GM18520 (cell line): ENCODE measurements around the gene DDX60.
A peak's percentile ranks its signal among the peaks of the same experiment; 100 is the strongest.
"Not testable (repeated sequence)": the region's sequence is repeated elsewhere in the genome, so short reads cannot be mapped to it uniquely, and the experiment has no call there.

Experiments
- ATAC-seq: cut with Tn5 transposase; IDR thresholded peaks from one replicate; pipeline ENCODE4 v1.9.1; 2021; ENCODE audit not compliant: unreplicated experiment

DDX60 gene, protein sequence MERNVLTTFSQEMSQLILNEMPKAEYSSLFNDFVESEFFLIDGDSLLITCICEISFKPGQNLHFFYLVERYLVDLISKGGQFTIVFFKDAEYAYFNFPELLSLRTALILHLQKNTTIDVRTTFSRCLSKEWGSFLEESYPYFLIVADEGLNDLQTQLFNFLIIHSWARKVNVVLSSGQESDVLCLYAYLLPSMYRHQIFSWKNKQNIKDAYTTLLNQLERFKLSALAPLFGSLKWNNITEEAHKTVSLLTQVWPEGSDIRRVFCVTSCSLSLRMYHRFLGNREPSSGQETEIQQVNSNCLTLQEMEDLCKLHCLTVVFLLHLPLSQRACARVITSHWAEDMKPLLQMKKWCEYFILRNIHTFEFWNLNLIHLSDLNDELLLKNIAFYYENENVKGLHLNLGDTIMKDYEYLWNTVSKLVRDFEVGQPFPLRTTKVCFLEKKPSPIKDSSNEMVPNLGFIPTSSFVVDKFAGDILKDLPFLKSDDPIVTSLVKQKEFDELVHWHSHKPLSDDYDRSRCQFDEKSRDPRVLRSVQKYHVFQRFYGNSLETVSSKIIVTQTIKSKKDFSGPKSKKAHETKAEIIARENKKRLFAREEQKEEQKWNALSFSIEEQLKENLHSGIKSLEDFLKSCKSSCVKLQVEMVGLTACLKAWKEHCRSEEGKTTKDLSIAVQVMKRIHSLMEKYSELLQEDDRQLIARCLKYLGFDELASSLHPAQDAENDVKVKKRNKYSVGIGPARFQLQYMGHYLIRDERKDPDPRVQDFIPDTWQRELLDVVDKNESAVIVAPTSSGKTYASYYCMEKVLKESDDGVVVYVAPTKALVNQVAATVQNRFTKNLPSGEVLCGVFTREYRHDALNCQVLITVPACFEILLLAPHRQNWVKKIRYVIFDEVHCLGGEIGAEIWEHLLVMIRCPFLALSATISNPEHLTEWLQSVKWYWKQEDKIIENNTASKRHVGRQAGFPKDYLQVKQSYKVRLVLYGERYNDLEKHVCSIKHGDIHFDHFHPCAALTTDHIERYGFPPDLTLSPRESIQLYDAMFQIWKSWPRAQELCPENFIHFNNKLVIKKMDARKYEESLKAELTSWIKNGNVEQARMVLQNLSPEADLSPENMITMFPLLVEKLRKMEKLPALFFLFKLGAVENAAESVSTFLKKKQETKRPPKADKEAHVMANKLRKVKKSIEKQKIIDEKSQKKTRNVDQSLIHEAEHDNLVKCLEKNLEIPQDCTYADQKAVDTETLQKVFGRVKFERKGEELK (N-terminal part only)

DNA sequence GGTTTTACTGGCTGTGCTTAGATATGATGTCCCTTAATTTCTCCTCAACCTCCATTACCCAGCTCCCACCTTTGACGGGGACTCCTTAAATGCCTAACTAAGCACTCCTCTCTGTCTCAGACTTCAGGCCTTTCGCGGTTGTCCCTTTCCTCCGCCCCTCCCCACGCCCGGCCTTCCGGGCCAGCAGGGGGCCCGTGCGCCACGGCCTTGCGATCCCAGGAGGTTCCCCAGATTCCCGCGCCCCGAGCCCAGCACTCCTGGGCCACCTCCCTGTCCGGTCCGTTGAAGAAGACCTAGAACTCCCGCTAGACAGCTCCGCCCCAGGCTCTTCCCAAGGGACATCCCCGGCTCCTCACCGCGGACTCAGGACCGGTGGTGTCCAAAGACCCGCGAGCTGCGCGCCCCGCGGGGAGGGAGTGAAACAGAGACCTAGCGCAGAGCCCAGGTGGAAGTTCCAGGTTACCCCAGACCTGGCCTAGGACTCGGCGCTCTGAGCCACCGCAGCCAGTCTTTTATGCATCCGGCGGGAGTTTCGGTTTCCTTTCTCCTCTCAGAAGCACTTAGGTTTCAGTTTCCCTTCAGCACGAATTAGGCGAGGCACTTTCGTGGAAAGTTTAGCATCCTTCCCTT, at the start of gene DDX60:
TSS of gene DDX60 (minus strand) at position 487 of the 630 bp plus-strand sequence. CDS start 7,493 bp downstream, outside the sequence.
- ATAC-seq, result peak; percentile 94

DNA sequence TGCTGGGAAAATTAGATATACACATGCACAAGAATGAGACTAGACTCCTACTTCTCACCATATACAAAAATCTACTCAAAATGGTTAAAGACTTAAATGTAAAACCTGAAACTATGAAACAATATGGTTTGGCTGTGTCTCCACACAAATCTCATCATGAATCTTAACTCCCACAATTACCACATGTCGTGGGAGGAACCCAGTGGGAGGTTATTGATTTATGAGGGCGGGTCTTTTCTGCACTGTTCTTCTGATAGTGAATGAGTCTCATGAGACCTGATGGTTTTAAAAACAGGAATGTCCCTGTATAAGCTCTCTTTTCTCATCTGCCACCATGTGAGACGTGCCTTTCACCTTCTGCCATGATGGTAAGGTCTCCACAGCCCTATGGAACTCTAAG, 48.5 kb upstream of the DDX60 start:
- ATAC-seq, result no peak

DNA sequence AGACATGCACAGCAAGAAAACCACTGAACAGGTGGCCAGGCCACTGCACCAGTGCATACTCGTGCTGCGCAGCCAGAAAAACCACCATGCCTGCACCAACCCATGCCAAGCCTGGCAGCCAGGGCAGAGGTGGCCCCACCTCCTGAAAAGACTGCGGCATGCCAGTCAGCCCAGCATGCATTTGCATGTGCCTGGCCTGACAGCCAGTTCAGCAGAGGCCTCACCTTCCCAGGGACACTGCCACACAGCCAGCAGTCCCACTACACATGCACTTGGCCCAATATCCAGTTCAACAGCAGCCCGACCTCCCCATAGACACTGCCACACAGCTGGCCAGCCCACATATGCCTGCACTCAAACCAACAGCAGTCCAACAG, 43.5 kb upstream of the DDX60 start:
- ATAC-seq, result no peak

DNA sequence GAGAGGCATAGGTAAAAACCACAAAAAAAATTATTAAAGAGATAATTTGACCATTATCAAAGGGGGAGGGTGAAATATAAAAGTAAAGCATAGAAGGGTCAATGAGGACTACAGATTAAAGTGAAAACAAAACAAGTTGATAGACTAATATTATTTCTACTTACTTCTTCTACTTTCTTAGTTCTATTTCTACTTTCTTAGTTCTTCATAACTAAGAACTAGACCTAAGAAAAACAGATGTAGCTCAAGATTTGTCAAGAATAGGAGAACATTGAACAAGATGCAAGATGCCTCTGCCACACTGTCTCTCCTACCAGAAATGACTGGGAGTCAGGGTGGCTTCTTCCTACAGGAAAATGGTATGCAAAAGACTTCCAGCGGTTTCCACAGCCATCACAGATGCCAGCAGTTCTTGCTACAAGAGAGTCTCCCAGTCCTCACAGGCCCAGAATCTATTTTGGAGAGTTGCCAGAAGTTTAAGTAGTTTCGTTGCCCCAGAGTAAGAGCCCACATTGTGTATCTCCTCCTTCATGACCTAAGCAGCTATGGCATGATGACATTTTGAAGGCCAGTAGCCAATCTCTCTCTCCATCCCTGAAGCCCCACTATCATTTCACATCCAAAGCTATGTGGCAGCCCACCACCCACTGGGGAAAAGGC, 42.9 kb upstream of the DDX60 start:
- no peak for ATAC-seq

DNA sequence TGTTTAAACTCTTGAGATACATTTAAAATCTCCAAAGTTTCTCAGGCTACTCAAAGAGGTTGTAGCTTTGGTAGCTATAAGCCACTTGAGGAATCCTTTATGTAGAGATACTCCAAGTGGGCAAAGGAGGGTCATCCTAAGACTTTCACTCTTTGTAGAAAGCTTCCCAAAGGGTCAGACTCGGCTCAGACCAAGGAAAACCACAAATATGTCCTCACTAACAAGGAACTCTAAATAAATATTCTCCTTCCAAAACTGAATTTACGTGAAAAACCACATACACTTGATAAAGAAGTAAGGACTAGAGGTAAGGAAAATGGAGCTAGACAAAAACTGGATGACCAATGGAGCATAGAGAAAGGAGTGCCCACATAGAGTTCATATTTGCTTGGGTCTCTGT, 41.7 kb upstream of the DDX60 start:
- ATAC-seq, result no peak

DNA sequence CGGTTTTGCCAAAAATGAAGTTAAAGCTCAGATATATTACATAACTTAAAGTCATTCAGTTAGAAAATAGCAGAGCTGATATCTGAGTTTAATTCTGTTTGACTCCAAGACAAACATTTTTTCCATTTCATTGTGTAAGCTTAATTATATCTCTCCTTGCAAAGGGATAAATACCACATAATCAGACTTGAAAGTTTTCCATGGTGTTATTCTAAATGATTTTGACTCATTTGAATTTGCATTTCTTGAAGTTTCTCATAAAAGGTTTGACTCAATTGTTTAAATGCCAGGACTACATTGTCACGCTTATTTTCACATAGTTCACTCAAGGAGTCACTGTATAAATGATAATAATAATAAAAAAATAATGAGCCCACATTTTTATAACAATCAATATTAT, 39.4 kb upstream of the DDX60 start:
- ATAC-seq, result no peak

DNA sequence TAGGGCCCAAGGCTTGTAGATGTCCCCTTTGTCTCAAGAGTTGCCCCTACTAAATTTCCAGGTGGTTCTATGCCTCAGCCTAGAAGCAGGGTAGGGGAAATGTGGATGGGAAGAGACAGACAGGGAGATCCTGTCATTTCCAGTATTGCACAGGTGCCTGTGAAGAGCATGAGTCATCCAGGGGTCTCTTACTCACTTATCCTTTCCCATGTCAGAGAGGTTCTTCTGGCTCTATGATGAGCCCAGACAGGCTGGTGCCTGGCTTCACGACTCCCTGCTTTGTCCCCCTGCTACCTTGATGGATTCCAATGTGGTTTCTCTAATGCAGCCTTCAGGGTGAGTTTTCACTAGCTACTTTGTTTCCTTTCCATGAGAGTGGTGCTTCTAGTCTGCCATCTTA, 35.2 kb upstream of the DDX60 start:
- no peak for ATAC-seq

DNA sequence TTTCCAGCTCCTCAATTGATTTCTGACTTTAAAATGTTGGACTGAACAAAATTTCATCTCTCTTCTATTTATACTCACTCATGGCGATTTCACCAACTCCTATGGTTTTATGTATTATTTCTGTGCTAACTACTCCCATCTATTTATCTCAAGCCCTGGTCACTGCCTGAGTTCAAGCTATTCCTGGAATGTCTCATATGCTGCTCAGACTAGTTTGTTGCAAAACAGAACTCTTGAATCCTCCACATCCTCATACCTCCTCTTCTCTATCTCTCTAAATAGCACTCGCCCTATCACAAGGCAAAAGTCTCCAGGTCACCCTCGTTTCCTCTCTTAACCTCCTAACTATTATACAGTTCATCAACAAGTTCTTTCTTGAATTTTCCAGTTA, 19.0 kb upstream of the DDX60 start:
- ATAC-seq, result no peak

DNA sequence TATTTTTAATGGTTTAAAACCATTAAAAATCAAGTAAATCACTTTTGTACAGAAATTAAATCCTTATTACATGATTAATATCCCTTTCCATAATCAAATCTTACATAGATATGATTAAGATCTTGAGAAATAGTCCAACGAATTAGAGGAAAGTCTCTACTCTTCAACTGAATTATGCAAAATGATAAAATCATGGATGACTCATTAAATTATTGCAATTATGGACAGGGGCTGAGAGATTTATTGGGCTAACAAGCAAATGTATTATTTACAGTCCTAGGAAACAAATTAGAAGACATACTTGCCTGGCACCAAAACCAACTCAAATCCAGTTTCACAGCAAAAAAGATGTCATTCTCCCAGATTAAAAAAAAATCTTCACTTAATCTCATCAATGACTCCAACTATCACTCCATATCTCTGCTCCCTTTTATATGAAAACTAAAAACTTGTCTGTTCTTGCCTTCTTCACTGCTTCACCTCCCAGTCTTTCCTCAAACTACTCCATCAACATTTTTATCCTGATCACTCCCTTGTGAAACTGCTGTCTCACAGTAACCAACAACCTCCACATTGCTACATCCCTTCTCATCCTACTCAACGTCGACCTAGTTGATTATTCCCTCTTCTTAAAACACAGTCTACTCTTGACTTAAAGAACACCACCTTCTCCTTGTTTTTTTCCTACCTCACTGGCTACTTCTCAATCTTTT, 18.4 kb upstream of the DDX60 start:
- no peak for ATAC-seq

DNA sequence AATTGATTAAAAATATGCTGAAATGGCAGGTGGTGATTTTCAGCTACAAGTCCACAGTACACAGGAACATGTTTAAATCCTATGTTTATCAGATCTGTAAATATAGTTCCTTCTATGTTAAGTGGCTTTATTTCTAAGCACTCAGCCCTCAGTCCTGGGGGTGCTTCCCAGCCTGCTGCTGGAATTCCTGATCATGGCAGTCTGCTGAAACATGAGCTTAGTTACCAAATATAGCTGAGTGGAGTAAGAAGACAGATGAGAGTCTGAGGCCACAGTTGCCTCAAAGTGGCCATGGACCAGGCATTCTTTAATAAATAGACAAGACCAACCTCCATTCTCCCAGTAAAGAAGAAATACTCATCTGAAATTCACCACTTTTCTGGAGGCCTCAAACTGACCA, 17.1 kb upstream of the DDX60 start:
- no peak for ATAC-seq

DNA sequence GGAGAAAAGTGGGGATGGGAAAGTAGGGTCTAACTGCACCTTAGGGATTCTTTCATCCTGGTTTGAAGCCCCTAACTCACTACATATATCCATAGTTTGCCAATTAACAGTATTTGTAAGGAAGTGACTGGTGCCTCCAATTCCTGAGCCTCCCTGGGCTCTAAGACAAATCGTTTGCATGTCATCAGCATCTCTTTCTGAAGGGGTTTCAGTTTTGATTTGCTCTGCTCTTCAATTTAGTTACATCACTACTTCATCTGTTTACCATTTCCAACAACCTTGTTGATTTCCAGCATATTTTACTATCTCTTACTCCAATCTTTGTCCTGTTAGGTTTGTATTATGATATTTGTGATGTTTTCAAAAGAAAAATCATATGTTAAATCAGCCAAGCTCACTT, 15.5 kb upstream of the DDX60 start:
- ATAC-seq, result no peak

DNA sequence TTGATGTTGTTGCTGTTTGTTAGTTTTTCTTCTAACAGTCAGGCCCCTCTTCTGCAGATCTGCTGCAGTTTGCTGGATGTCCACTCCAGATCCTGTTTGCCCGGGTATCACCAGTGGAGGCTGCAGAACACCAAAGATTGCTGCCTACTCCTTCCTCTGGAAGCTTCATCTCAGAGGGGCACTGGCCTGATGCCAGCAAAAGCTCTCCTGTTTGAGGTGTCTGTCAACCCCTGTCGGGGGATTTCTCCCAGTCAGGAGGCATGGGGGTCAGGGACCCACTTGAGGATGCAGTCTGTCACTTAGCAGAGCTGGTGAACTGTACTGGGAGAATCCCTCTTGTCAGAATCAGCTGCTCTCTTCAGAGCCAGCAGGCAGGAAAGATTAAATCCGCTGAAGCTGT, 12.0 kb upstream of the DDX60 start:
- ATAC-seq, result not testable (repeated sequence)

DNA sequence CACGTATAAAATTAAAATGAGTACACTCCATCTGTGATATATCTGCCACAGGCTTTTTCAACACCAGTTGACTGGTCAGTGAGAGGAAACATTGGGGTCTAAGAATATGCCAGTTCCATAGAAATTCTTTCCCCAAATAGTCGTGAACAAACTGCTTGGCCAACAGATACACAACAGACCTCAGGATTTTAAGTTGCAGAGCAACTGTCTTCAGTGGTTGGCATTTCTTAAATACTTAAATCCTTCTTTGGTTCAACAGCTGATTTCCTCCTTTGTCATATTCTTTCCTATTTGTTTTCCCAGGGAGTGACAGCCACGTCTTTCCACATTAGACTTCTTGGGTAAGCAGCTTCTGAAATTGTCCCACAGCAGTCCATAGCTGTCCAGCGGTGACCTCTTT, 7.0 kb upstream of the DDX60 start:
- no peak for ATAC-seq

DNA sequence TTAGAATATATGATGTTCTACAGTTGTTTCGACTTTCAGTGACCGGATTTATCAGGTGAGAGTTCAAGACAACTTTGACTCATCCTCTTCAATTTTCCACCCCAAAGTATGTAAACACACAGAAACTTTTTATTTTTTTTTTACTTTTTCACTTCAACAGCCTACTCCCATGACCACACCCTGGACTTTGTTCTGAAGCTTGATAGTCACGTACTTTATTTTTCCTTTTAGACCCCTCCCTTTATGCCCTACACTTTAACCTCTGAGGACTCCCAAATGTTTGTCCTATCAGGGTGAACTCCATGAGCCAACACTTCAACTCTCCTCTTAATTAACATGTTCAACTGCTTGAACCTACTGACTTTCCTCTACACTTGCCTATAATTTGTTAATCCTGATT, 2.5 kb upstream of the DDX60 start:
- ATAC-seq, result no peak

DNA sequence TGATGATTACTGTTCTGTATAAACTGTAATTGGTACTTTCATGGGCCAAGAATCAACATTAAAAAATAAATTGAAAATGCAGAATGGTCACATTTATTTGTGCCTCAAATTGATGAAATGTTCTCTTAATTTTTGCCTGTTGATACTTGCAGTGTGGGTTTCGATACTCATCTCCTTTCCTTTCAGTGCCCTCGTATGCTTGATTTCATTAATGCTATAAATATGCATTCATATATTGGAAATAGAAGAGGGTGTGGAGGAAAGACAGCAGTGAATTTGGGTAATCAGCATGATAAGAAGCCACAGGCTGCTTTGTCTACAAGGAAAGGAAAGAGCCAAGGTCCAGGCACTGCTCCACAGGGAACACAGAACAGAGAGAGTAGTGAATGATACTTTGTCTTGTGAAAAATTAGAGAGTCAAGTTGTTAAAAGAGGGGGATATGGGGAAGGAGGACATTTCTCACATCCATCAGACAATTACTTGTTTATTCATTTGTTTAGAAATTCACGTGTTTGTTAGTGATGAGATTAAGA, 1.0 kb upstream of the DDX60 start:
- ATAC-seq, result no peak

DNA sequence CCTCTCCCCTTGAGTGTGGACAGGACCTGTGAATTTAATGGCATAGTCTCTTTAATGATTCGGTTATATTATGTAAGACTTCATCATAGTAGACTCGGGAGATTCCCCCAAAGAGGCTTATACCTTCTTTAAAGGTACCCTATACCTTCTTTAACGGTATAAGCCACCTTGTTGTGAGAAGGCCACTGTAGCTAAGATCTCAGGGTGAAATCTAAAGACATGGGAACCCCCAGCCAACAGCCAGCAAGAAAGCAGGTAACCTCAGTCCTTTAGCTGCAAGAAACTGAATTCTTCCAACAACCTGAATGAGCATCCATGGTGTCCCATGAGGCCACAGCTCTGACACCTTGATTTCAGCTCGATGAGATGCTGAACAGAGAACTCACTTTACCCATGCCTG, 931 bp downstream of the DDX60 start:
- ATAC-seq, result no peak

DNA sequence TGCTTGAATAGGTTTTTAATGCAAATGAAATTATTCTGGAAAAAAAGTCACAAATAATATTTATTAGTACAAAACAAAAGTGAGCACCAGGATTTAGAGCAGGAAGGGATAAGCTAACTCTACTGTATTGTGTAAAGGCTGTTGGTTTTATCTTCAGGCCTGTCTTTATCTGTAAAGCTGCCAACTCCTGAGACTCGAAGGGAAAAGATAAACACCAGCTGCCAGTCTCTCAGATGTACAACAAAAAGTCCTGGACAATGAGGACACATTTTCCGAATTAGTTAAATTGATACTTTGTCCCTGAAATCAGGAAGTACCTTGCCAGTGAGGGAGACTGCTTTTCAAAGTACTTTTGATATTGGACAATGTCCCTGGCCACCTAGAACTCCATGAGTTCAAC, 8.8 kb downstream of the DDX60 start:
- ATAC-seq, result no peak

DNA sequence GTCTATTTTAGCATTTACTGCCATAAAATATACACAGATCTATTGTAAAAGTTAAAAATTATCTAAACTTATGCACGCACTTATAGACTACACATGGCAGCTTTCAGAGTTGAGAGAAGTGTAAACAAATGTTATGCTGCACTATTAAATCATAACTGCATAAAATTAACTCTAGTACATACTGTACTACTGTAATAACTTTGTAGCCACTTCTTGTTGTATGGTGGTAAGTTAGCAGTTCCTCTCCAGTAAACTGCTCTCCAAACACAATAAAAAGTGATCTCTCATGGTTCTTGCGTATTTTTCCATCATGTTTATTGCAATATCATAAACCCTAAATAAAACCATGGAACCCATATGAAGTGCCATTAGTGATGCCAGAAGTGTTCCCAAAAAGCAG, 9.6 kb downstream of the DDX60 start:
- no peak for ATAC-seq

DNA sequence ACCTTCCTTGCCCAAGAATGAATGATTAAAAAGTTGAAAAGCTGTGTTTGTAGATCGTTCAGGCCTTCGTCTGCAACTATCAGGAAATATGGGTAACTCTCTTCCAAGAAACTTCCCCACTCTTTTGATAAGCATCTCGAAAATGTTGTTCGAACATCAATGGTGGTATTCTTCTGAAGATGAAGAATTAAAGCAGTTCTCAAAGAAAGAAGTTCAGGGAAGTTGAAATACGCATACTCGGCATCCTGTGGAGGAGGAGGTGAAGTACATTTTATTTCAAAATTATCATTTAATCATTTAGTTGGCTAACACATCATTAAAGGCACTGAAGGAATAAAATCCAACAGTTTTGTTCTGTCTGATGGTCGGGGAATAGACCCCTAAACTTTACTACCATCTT, 12.1 kb downstream of the DDX60 start:
- no peak for ATAC-seq
